Lower leg skin (tissue), 3 donors: ENCODE measurements around the gene MAEL.

Experiments
- CTCF ChIP-seq, 3 donors: fragments of 450-650 bp; IDR thresholded peaks; one replicate each; pipeline ENCODE4 v1.5.1; 2016; ENCODE audit warnings: antibody characterized with exemption in 3 of 3, mild to moderate bottlenecking in 3 of 3, moderate library complexity in 2 of 3
- POLR2A ChIP-seq, 2 donors: fragments of 450-650 bp; IDR thresholded peaks; one replicate each; pipeline ENCODE4 v1.6.1; 2016 to 2017; ENCODE audit warnings: antibody characterized with exemption in 2 of 2, mild to moderate bottlenecking in 1 of 2, moderate library complexity in 1 of 2

GRCh38 chr1:167071286-167071685, 82.2 kb downstream of the MAEL start:
- TF ChIP-seq CTCF (IDR thresholded peaks at IDR 0.05) (no peak), POLR2A (IDR thresholded peaks at IDR 0.05) (no peak)
